Tibial nerve (tissue), 3 donors: ENCODE data around the gene MTCH2.

Source experiments
- POLR2A ChIP-seq, 2 donors: fragments of 450-650 bp; IDR thresholded peaks; one replicate each; pipeline ENCODE4 v1.6.1; 2017; ENCODE audit warnings: antibody characterized with exemption in 2 of 2, mild to moderate bottlenecking in 2 of 2, moderate library complexity in 2 of 2
- TF ChIP-seq, protein P1 (sequence below), 5 experiments: fragments of 200-600 bp in 3 of 5; fragments of 450-650 bp in 2 of 5; sonication (generic) in 3 of 5; IDR thresholded peaks; one replicate each; pipeline ENCODE4 v1.5.1; 2016 to 2019; ENCODE audit warnings: antibody characterized with exemption in 5 of 5, mild to moderate bottlenecking in 3 of 5, moderate library complexity in 2 of 5

DNA sequence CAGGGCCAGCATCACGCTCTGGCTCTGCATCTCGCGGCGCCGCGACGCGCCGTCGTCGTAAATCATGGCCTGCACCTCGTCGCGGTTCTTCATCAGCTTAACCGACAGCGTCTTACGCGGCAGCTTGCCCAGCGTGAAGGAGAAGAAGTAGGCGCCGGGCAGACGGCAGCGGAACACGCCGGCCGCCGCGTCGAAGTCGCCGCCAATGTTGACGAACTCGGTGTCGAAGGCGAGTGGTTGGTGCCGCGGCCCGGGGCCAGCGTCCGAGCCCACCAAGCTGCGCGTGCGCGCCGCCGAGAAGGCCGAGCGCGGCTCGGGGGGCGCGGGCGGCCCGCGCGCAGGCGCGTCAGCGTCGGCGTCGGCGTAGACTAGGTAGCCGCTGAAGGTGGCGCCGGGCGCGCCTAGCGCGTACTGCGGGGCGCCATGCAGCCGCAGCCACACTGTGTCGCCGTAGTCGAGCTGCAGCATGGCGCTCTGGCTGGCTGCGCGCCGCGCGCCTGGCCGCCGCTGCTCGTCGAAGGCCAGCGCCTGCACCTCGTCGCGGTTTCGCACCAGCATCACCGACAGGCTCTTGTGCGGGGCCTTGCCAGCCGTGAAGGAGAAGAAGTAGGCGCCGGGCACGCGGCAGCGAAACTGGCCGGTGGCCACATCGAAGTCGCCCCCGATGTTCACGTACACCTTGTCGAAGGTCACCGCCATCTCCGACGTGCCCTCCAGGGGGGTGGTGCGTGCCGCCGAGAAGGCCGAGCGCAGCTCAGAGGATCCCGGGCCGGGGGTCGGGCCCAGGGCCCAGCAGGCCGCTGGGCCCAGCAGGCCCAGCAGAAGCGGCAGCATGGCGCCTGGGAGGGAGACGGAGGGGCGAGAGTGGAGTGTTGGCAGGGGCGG is 52.1 kb downstream of the MTCH2 start:
- TF ChIP-seq, protein P1, sequence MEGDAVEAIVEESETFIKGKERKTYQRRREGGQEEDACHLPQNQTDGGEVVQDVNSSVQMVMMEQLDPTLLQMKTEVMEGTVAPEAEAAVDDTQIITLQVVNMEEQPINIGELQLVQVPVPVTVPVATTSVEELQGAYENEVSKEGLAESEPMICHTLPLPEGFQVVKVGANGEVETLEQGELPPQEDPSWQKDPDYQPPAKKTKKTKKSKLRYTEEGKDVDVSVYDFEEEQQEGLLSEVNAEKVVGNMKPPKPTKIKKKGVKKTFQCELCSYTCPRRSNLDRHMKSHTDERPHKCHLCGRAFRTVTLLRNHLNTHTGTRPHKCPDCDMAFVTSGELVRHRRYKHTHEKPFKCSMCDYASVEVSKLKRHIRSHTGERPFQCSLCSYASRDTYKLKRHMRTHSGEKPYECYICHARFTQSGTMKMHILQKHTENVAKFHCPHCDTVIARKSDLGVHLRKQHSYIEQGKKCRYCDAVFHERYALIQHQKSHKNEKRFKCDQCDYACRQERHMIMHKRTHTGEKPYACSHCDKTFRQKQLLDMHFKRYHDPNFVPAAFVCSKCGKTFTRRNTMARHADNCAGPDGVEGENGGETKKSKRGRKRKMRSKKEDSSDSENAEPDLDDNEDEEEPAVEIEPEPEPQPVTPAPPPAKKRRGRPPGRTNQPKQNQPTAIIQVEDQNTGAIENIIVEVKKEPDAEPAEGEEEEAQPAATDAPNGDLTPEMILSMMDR (IDR thresholded peaks at IDR 0.05): no peak
- TF ChIP-seq POLR2A (IDR thresholded peaks at IDR 0.05): no peak
